Stimulated activated CD8-positive, alpha-beta memory T cell treated with anti-CD3 and anti-CD28 coated beads, Interleukin-4, amount 100 ng/mL, for 1 hour (primary cell): Measurements from ENCODE around the gene RILP.

Experiments
- DNase-seq, 2 donors: peaks; one replicate each; pipeline ENCODE4 v3.0.0-alpha.2; 2020; ENCODE audit warnings: low read depth in 2 of 2, low spot score in 1 of 2

RILP gene

DNA sequence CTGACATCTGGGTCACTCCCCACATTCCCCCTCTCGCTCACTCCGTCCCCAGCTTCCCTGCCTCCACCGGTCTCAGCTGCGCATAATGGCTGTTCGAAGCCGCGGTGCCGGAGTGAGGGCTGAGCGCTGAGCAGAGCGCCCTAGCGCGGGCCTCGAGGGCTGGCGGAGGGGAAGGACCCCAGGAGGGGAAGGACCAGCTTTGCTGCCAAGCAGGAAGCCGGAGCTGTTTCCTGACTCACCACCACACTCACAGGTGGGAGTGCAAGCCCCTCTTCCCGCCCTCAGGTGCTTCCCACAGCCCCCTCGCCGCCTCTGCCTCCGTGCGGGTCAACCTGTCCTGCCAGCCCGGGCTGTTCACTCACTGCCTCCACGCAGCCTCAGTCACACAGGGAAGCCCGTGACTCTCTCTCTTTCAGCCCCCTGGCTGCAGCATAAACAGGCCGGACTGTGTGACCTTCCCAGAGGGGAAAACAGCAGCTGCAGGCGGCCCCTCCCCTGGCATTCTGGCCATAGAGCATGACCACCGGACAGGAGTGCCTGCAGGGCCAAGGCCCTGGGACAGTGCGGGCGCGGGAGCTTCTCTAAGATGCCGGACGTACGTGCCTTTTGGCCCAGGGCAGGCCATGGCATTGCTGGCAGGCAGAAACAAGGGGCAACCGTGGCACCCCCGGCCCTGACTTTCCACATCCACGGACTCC, 44.7 kb downstream of the RILP start:
- DNase-seq = no peak

DNA sequence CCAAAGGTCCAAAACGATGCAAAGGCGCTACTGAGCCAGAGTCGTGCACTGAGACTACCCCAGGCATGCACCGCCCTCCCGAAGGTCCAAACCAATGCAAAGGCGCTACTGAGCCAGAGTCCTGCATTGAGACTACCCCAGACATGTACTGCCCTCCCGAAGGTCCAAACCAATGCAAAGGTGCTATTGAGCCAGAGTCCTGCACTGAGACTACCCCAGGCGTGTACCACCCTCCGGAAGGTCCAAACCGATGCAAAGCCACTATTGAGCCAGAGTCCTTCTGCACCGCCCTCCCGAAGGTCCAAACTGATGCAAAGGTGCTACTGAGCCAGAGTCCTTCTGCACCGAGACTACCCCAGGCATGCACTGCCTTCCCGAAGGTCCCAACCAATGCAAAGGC, 48.1 kb downstream of the RILP start:
- no peak for DNase-seq

GRCh38 chr17:1598399-1599095, 51.1 kb downstream of the RILP start:
- no peak for DNase-seq

GRCh38 chr17:1597861-1598342, 51.8 kb downstream of the RILP start:
- no peak for DNase-seq
